GM12801 (cell line): ENCODE measurements around the gene COPB1.

Source experiments
- CTCF ChIP-seq: IDR thresholded peaks from one replicate; pipeline ENCODE4 v1.5.1; 2011; ENCODE audit warnings: control low read depth; ENCODE audit not compliant: insufficient read length; ENCODE audit errors: extremely low read depth

The COPB1 gene

GRCh38 chr11:14539982-14540421, 40.4 kb upstream of the COPB1 start:
- TF ChIP-seq CTCF = no peak

- no peak for TF ChIP-seq CTCF
Observed at GRCh38 chr11:14538926-14539554, 39.4 kb upstream of the COPB1 start.

DNA sequence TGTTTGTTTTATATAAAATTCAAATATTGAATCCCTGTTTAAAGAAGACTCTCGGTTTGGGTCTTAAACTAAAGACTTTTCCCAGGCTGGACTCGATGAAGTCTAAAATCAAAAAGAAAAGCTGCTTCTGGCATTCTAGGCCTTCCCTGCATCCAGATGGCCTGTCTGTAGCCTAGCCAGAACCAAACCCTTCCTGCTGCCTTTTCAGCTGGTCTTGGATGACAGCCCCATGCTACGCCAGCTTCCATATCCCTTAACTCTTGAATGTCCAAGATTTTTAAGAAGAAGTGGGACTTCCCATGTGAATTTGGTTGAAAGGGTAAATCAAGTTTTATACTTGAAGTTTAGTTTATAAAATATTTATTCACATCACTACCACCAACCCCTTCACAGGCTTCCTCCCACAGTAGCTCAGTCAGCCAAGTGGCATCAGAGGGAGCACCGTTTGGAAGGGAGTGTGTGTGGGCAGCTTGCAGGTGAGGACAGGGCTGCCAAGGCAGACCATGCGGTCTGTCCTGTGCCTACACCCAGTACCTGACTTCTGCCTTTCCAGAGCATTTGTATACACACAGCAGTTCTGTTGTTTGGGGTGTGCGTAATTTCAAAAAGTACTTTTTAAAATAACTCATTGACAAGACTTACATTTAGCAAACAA, 38.8 kb upstream of the COPB1 start:
- no peak for TF ChIP-seq CTCF

GRCh38 chr11:14537134-14537599, 37.6 kb upstream of the COPB1 start:
- TF ChIP-seq CTCF = no peak

DNA sequence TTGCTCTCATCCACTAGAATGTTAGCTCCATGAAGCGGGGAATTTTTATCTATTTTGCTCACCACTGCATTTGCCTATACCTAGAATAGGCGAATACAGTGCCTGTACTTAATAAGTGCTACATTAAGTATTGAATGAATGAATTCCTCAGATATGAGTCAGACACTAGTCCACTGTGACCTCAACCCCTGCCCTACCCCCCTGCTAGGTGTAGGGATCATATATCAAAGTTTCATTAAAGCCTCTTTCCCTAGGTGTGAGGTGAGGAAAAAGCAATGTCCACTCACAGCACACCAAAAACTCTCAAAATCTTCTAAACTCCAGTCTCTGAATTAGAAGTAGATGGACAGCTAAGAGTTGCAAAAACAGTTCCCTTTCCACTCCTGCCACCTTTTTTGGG, 30.3 kb upstream of the COPB1 start:
- TF ChIP-seq CTCF = no peak

GRCh38 chr11:14529321-14529720, 29.7 kb upstream of the COPB1 start:
- TF ChIP-seq CTCF = no peak

DNA sequence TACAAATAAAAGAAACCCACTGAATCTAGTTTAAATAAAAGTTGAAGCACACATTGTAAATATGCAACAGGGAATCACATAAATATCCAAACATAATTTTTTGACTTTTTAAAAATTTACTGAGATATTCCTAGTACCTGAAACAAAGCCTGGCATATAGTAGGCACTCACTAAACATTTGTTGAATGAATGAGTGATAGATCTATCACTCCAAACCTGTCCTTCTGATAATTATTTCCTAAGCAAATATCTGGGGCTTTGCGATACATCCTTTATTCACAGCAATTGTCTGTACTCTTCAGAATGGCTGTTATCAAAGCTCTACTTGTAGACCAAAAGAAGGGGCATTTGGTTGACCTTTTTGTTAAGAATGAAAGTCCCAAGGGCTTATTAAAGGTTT, 23.2 kb upstream of the COPB1 start:
- TF ChIP-seq CTCF = no peak
